H4 (cell line): ENCODE measurements around the gene MOBP. TPM values are rescaled to one million over a fixed set of nuclear protein-coding genes. Genes with fewer than 3 reads are reported as not detected.
A peak's percentile ranks its signal among the peaks of the same experiment; 100 is the strongest.
"Not testable (repeated sequence)": the region's sequence is repeated elsewhere in the genome, so short reads cannot be mapped to it uniquely, and the experiment has no call there.

ENCODE experiments used
- DNase-seq: peaks from one replicate; pipeline ENCODE4 v3.0.0-alpha.2; 2015; ENCODE audit warnings: low spot score
- total RNA-seq: library from RNA; depleted of rRNA; stranded (reverse); fragments of >200 nt; shearing (Covaris generic); gene quantifications from 2 replicates; pipeline ENCODE4 v1.2.3, GENCODE V29; 2014; rRNA removed

Gene MOBP
- total RNA-seq: 0.17 TPM in 1 of 2 replicates, not detected in the other

GRCh38 chr3:39467394-39468107 is at the start of gene MOBP:
Gene MOBP, plus strand, starts transcription at chr3:39467680. Its CDS starts 34,390 bp downstream, at chr3:39502070.
- DNase-seq: no peak

GRCh38 chr3:39418556-39419225 is 48.8 kb upstream of the MOBP start:
- DNase-seq: not testable (repeated sequence)

GRCh38 chr3:39419742-39420315 is 47.7 kb upstream of the MOBP start:
- no peak for DNase-seq

- DNase-seq: no peak
Measured at GRCh38 chr3:39420543-39420942, 46.9 kb upstream of the MOBP start.

- DNase-seq: no peak
Measured at GRCh38 chr3:39423436-39423970, 44.0 kb upstream of the MOBP start.

- DNase-seq: no peak
Measured at GRCh38 chr3:39426312-39426711, 41.2 kb upstream of the MOBP start.

GRCh38 chr3:39427506-39427905 is 40.0 kb upstream of the MOBP start:
- no peak for DNase-seq

GRCh38 chr3:39428745-39429201 is 38.7 kb upstream of the MOBP start:
- no peak for DNase-seq

GRCh38 chr3:39429466-39429865 is 38.0 kb upstream of the MOBP start:
- DNase-seq: no peak

- no peak for DNase-seq
Measured at GRCh38 chr3:39432342-39432741, 35.1 kb upstream of the MOBP start.

GRCh38 chr3:39433642-39434041 is 33.8 kb upstream of the MOBP start:
- peak; percentile 39 for DNase-seq

- DNase-seq: no peak
Measured at GRCh38 chr3:39434574-39434973, 32.9 kb upstream of the MOBP start.

- no peak for DNase-seq
Measured at GRCh38 chr3:39435006-39435748, 32.3 kb upstream of the MOBP start.

GRCh38 chr3:39438880-39439279 is 28.6 kb upstream of the MOBP start:
- DNase-seq: no peak

- no peak for DNase-seq
Measured at GRCh38 chr3:39440316-39440715, 27.2 kb upstream of the MOBP start.

GRCh38 chr3:39443530-39443929 is 23.9 kb upstream of the MOBP start:
- DNase-seq: no peak

GRCh38 chr3:39445927-39446326 is 21.6 kb upstream of the MOBP start:
- no peak for DNase-seq

- no peak for DNase-seq
Measured at GRCh38 chr3:39446444-39446843, 21.0 kb upstream of the MOBP start.

- peak; percentile 77 for DNase-seq
Measured at GRCh38 chr3:39447637-39448483, 19.6 kb upstream of the MOBP start.

- no peak for DNase-seq
Measured at GRCh38 chr3:39448506-39449233, 18.8 kb upstream of the MOBP start.
